Measurements from ENCODE around the gene FOXP1.

DNA sequence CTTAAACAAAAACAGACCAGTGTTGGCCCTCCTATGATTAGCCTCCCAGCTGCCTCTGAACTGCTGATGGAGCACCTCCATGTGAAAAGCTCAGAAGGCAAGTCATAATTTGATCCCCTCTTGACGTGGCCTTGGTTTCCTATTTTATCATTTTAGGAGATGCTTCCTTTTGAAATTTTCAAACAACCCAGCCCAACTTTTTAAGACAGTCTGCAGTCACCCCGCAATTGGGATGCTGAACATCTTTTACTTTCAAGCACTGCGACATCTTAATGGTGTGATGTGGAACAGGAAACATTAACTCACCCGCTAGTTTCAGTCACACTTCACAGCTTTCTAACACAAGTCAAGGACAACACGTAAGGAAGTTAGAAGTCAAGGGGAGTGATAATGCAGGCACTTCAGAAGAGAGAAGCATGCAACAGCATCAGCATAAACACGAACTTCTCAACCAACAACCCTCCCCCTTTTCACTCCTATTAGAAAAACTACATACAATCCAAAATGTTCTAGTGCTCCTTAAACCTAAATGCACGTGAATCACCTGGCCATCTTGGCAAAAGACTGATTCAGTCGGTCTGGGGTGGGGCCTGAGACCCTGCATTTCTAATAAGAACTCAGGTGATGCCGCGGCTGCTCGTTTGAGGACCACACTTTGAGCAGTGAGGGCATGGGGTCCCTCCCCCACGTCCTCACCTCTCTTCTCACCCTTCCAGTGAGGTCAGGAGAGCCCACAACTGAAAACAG is 161.5 kb downstream of the FOXP1 start:
- TF ChIP-seq, protein P1, sequence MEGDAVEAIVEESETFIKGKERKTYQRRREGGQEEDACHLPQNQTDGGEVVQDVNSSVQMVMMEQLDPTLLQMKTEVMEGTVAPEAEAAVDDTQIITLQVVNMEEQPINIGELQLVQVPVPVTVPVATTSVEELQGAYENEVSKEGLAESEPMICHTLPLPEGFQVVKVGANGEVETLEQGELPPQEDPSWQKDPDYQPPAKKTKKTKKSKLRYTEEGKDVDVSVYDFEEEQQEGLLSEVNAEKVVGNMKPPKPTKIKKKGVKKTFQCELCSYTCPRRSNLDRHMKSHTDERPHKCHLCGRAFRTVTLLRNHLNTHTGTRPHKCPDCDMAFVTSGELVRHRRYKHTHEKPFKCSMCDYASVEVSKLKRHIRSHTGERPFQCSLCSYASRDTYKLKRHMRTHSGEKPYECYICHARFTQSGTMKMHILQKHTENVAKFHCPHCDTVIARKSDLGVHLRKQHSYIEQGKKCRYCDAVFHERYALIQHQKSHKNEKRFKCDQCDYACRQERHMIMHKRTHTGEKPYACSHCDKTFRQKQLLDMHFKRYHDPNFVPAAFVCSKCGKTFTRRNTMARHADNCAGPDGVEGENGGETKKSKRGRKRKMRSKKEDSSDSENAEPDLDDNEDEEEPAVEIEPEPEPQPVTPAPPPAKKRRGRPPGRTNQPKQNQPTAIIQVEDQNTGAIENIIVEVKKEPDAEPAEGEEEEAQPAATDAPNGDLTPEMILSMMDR (IDR thresholded peaks at IDR 0.05) = no peak
- TF ChIP-seq POLR2A (IDR thresholded peaks at IDR 0.05) = no peak
